DMS114 treated with DMSO at 0.1 percent for 48 hours (cell line): ENCODE data around the gene CENPO.
A peak's percentile ranks its signal among the peaks of the same experiment; 100 is the strongest.
"Not testable (repeated sequence)": the region's sequence is repeated elsewhere in the genome, so short reads cannot be mapped to it uniquely, and the experiment has no call there.

Source experiments
- DNase-seq: peaks from one replicate; lab custom pipeline; 2025; ENCODE audit not compliant: unreplicated experiment; lab: John Stamatoyannopoulos, UW

The CENPO gene

DNA sequence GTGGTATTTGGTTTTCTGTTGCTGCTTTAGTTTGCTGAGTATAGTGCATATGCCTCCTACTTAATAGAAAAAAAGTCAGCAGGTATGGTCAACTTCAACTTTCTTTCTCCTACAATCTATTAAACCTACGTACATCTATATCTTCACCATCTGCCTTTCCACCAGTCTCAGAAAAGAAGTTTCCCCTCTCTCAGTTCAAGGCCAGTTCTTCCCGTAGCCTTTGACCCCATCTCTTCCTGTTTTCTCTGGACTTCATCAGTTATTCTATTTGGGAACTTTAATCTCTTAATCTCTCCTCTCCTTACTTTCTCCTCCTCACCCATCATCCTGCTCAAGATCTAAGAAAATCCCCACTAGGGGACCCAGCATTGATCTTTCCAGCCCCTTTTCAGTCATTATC is 5.7 kb upstream of the CENPO start:
- no peak for DNase-seq

DNA sequence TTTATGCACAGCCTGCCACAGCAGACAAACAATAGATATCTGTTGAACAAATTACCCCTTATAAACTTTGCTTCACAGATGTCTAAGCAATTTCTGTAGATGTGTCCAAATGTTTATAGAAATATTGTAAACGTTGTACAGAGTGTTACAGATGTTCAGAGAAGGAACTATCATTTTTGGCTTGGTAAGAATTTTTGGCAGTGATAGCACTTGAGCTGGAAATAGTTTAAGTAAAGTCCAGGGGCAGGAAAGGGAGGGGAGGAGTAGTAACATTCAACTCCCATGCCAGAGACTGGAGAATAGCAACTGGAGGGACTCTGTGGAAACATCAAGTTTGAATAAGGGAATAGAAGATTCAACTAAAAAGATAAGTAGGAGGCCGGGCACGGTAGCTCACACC is 4.4 kb upstream of the CENPO start:
- DNase-seq = no peak

DNA sequence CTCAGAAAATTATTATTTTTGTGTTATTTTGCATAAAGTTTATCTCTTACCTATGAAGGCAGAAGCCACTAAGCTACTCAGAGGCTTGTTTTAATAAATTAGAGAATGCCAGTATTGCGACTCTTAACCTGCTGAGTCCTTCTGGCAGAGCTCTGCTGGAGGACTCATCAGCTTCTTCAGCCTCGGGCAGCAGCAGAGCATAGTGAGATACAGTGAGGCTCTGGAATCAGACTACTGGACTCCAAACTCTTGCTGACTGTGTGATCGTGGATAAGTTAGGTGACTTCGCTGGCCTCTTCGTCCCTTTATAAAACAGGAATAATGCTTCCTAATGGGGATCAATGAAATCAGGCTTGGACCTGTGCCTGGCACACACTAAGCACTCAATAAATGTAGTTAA is 1.8 kb upstream of the CENPO start:
- no peak for DNase-seq

DNA sequence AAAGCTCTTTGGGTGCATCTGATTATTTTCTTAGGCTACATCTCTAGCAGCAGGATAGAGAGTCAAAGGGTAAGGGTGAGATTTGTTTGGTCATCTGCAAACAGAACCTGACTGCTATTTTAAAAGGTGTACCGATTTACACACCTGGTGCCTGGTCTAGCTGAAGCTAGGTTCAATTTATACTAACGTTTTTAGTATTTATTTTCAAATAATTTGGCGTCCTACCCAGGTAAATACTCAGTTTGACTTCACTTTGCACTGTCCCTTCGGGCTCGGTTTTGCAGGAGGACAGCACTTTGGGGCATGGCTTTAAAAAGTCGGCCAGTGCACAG is 717 bp upstream of the CENPO start:
- DNase-seq = no peak

DNA sequence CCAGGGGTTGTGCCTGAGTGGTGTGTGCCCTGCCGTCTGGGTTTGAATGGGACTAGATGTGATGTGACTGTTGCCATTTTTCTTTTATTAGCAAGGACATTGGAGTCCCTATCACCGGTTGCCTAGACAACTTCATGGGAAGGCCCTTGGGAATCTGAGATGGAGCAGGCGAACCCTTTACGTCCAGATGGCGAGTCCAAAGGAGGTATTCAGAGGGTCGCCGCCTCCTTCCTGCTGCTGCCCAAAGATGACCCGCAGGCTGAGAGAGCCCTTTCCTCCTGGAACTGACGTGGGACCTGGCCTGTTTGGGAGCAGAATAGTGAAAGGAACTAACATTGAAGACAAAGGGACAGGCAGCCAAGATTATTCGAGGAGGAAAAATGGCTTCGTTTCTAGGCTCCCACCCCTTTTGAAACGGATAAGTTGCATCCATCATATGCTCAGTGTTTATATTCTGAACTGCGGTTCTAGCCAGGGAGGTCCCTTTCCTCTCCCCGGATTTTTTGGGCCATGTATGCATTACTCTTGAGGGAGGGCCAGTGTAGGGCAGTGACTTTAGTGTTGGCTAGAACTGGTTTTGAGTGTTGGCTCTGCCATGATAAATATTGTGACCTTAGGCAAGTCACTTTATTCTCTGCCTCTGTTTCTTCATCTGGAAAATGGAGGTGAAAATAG is 673 bp downstream of the CENPO start:
- DNase-seq = peak; percentile 13

DNA sequence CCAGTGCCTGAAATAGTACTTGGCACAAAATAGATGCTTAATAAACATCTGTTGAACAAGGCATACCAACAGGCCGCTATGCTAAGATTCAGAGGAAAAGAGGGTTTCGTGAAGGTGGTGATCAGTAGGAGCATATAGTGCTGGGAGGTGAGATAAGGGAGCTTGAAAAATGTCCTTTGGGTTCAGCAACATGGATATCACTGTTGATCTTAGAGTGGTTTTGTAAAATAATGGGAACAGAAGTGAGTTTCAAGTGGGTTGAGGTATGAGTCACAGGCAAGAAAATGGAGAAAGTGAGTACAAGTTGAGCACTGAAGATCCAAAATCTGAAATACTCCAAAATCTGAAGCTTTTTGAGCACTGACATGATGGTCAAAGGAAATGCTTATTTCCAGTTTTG is 4.4 kb downstream of the CENPO start:
- DNase-seq = no peak

DNA sequence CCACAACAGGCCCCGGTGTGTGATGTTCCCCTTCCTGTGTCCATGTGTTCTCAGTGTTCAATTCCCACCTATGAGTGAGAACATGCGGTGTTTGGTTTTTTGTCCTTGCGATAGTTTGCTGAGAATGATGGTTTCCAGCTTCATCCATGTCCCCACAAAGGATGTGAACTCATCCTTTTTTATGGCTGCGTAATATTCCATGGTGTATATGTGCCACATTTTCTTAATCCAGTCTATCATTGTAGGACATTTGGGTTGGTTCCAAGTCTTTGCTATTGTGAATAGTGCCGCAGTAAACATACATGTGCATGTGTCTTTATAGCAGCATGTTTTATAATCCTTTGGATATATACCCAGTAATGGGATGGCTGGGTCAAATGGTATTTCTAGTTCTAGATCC is 7.3 kb downstream of the CENPO start:
- DNase-seq = not testable (repeated sequence)

DNA sequence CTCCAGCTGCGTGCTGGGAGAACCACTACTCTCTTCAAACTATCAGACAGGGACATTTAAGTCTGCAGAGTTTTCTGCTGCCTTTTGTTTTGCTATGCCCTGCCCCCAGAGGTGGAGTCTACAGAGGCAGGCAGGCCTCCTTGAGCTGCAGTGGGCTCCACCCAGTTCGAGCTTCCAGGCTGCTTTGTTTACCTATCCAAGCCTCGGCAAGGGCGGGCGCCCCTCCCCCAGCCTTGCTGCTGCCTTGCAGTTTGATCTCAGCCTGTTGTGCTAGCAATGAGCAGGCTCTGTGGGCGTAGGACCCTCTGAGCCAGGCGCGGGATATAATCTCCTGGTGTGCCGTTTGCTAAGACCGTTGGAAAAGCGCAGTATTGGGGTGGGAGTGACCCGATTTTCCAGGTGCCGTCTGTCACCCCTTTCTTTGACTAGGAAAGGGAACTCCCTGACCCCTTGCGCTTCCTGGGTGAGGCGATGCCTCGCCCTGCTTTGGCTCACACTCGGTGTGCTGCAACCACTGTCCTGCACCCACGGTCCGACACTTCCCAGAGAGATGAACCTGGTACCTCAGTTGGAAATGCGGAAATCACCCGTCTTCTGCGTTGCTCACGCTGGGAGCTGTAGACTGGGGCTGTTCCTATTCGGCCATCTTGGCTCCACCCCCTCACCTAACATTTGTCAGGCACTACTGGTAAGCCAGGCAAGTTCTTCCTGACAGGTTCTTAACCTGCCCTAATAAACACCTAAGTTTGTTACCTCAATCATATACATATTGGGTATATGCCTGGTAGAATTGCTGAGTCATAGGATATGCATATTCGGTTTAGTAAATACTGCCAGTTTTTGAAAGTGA is 12.8 kb downstream of the CENPO start:
- DNase-seq = not testable (repeated sequence)

DNA sequence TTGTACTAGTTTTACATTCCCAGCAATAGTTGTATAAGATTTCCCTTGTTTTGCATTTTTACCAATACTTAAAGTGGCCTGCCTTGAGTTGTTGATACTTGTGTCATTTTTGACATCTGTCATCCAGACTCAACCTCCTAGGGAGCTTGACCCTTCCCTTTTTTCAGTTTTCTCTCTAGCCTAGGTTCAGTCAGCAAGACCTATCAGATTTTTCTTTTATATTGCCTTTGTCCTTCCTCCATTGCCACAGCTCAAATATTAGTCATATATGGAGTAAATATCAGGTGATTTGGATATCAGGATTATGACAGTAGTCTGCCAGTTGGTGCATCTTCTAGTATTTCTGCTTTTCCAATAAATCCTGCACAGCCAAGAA is 13.4 kb downstream of the CENPO start:
- no peak for DNase-seq

DNA sequence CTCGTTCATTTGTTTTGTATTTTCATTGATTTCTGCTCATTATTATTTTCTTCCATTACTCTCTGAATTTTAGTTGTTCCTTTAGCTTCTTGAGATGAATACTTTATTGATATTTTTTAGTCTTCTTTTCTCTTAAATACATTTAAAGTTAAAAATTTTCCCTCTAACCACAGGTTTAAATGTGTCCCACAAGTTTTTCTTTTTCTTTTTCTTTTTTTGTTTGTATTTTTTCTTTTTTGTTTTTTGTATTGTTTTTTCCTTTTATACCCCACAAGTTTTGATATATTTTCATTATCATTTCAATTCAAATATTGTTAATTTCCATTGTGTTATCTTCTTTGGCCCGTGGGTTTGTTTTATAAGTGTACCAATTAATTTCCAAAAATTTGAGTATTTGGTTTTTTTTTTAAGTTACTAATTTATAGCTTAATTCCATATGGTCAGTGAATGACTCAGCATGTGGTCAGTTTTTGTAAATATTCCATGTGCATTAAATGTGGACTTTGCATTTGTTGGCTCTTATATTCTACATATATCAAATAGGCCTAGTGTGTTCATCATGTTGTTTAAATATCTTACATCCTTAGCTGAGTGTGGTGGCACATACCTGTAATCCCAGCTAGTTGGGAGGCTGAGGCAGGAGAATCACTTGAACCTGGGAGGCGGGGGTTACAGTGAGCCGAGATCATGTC is 16.2 kb downstream of the CENPO start:
- no peak for DNase-seq

DNA sequence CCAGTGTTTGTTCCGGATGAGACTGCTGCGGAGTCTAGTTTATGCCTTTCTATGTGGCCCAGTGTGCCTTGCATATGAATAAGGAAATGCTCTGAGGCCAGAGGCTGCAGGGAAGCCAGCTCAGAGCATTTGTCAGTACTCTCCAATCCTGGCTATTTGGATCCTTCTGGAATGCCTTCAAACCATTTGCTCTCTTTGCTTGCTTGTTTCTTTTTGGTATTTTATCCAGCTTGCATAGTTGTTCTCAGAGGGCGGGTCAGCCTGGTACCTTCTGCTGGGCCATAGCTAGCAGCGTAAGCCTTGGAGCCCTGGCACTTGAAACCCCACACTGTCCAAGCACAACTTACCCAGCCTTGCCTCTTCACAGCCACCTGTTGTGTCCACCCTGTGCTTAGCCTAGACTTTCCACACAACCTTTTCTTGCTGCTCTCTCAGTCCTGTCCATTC is 20.5 kb downstream of the CENPO start:
- no peak for DNase-seq

DNA sequence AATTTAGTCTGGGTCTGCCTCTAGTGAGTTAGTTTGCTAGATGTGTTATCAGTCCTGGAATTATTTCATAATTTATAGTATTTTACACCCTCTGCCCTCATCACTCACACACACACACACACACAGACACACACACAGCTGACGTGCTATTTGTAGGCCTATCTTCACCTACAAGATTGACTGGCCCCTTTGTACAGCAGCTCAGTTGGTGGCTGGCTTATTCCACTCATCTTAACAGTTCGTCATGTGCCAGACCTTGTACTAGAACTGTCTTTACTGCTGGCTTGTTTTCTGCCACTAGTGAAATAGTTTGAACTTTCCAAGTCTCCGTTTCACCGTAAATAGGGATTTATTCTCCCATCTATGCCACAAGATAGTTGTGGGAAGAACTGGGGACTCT is 21.3 kb downstream of the CENPO start:
- DNase-seq = no peak

DNA sequence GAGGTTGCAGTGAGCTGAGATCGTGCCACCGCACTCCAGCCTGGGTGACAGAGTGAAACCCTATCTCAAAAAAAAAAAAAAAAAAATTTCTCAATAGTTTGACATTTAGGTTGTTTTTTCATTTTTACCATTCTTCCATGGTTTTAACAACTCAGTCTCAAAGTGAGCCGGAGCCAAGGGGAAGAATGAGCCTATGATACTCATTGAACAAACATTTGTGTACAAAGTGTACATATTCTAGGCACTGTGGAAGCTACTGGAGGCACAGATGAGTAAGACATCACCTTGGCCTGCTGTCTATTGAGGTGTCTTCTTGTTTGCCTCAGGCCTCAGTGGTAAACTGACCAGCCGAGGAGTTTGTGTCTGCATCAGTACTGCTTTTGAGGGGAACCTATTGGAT is 21.9 kb downstream of the CENPO start:
- no peak for DNase-seq

DNA sequence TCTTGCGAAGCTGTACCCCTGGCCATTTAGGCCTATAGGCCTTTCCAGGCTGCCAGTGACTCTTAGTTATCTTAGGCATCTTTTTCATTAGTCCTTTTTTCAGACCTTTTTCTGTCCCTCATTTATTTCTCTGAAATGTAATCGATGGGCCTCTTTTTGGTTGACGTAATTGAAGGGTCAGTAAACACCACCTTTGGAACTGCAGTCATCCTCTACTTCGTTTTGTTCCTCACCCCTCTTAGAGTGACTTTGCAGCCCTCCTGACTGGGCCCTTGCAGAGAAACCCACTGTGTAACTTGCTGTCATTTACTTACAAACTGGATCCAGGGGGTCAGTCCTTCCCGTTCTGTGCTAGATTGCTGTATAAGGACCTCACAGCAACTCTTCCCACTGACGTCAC is 23.2 kb downstream of the CENPO start:
- DNase-seq = no peak

DNA sequence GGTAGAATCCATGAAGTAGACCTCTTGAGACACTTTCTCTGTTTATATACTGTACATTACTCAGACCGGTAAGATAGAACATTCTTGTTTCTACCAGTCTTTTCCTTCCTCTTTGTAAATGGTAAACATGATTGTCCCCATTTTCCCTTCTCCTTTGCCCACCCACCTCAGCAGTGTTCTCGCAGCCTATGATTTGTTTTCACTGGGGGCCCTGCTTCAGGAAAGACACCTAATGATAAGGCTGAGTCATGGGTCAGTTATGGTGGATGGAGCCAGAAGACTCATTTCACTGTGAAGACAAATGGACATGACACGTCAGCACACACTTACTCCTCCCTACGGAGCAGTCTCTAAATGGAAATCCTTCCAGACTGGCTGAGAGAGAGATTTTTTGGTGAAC is 23.7 kb downstream of the CENPO start:
- no peak for DNase-seq

DNA sequence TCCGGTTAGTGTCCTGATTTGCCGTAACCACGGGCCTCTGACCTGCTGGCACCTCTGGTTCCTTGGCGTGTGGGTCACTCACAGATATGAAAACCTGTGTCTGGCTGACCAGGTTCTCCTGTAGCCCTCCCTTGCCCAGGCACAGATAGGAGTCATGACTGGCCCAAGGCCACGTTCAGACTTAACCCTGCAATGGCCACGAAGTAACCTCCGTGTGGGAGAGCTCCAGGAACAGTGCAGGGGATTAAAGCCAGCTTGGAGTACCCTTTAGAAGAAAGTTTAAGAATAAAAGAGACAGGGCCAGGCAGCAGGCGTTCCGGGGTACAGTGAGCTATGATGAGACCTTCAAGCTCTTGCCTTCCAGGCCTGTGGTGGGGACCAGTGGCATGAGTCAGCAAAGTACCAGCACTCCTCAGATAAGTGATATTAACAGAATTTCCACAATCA is 25.5 kb downstream of the CENPO start:
- DNase-seq = no peak

DNA sequence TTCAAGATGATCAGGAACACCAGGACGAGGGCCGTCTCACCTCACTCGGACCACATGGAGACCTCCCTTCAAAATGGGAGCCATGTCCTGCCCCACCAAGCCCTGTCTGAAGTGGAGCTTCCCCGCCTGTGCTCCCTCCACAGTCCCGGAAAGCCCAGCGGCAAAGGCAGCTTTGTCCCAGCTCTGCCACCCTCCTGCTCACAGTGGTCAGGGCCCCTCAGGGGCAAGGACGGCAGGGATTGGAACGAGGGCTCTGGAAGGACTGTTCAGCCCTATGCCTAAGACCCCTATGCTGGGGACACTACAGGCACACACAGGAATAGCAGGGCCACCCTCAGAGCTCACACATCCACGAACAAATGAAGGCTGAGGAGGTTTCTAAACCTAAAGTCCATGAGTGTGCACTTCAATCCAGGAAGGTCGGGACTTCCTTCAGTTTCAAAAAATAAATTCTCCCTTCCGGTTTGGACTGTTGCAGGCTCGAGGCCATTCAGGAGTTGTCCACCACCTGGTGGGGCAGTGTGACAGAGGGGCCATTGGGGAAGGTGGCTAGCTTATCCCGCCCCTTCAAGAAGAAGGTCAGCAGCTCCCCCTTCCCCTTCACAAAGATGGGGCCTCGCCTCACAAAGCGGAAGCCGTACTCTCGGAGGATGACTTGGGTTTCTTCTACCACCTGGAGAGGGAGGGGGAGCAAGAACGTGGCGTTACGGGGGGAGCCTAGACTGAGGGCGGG is 26.4 kb downstream of the CENPO start:
- no peak for DNase-seq

DNA sequence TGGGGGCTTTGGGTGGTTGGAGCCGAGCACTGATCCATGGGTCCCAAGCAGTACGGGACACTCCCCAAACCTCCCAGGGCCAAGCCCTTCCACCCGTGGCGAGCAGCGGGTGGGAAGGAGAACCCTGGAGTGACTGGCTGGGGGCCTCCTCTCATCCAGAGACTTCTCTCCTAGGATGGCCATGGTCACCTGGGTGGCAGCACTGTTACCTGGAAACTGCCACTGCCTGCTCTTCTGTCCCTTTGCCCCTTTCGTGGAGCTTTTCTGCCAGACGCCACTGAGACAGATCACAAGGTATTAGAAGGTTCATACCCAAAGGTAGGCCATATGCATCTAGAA is 26.9 kb downstream of the CENPO start:
- no peak for DNase-seq

DNA sequence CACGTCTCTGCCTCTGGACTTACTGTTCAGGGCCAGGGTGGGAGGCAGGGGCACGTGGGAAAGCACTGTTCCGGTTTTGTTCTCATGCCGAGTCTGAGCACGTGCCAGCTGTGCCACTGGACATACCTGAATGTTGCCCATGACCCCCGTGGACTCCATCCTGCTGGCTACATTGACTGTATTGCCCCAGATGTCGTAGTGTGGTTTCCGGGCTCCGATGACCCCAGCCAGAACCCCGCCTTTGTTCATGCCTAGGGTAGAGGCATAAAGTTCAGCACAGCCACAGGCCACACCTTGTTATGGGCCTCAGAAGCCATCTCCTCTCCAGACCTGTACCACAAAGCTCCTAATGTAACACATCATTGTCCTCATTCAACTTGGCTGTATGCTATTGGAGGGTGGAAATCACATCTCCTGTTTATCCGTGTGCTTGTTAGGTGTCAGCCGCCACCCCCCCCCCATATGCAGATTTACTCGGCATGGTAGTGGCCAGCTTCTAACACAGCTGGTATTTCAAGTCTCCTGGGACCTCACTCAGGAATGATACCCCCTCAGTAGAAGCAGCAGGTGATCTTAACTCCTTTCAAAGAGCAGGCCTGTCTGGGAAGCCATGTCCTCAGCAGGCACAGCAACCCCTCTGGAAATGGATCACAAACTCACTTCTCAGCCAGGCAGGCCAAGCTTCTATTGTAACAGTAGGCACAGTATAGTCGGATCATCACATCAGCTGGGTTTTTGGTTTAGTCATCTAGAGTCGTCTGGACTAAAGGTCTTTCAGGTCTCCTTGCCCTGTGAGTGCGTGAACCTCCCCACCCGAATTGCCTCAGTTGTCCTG is 27.6 kb downstream of the CENPO start:
- no peak for DNase-seq

DNA sequence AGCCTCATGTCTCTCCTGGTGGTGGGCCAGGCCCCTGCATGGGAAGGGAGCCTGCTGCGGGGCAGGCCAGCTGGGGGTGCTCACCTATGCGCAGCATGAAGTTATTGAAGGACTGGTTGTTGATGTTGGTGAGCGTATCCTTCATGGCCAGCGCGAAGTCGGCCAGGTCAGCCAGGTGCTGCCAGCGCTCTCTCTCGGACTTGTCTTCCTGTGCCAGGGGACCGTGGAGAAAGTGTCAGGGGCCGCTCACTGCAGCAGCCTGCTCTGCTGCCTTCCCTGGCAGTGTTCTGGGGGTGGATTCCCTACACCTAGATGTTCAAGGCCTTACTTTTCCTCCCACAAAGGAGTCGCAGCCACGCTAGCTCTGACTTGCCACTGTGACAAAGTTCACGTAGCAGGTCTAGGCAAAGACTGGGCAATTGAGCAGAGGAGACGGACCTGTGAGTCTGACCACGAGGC is 28.2 kb downstream of the CENPO start:
- no peak for DNase-seq
